ENCODE data around the gene MYBPC3. TPM values are rescaled to one million over a fixed set of nuclear protein-coding genes. Genes with fewer than 3 reads are reported as not detected.

MYBPC3 gene
- total RNA-seq, 2 experiments from 2014 or later: not detected

DNA sequence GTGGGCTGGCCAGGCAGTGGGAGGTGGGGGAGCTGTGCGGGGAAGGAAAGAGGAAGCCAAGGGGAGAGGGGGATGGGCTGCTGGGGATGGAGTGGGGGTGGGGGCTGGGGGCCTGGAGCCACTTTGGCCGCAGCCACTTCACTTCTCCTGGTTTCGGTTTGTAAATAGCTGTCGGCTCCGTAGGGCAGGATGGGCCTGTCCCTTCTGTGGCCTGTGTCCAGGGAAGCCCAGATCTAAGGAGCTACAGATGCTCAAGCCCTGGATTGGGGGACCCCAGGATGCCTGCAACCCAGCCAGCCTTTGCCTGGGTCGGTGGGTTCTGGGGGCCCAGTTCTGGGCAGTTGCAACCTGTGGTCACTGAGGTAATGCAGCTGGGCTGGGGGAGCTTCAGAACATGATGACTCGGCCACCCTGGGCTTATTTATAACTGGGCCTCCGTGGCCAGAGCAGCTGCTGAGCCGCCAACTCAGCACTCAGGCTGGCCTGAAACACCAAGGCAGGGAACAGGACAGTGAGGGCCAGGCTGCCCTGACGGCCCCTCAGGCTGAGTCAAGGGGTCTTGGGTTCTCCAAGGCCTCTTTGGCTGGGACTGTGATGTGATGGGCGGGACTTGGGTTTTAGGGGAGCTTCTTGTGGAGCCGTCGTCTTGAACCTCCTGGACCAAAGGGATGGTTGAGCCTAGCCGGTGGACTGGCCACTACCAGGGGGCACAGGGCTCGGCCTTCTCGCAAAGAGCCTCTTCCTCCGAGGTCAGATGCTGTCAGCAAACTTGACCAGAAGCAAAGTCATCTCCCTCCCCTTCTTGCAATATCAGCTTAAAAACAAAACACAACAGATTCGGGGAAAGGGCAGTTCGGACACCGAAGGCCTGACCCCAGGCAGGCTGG lies 40.9 kb upstream of the MYBPC3 start:
- ATAC-seq: no peak
- no peaks in the 10 kb centered on the region for H3K36me3 Mint-ChIP-seq (ENCODE audit: low read depth)

GRCh38 chr11:47392546-47393162 lies 40.2 kb upstream of the MYBPC3 start:
- intact Hi-C loops (cut with DNase I, micrococcal nuclease): no loop called here
- POLR2A ChIA-PET: interaction anchor here (0.6 to 0.9 kb wide), 2 partner anchors 34 to 408 kb away, joined by 6 to 10 read pairs; partner anchors contain the start of gene PSMC3
- Mint-ChIP-seq H3K4me1 (peaks cover 25% of the 10 kb centered on the region), H3K27me3 (no peaks in the 10 kb centered on the region), H3K27ac (peak overlapping the region; percentile 47), H3K36me3 (ENCODE audit: low read depth) (no peaks in the 10 kb centered on the region), H3K4me3 (no peak overlapping the region), H3K9me3 (ENCODE audit: low read depth) (no peaks in the 10 kb centered on the region)
- no peak for DNase-seq
- no peak for ATAC-seq
- CTCF ChIA-PET: interaction anchor here (1.1 to 1.5 kb wide), 3 partner anchors 11 to 18 kb away, joined by 3 to 4 read pairs (median 3); no protein-coding TSS in a partner anchor

More for the DNA sequence above, 40.9 kb upstream of the MYBPC3 start:
- peak overlapping the region; percentile 95 for H3K27ac Mint-ChIP-seq
- DNase-seq: no peak
- intact Hi-C loops (cut with DNase I, micrococcal nuclease): loop anchor here in 1 of 2 experiments (1.0 to 2.0 kb wide), 2 partner anchors 15 to 19 kb away; partner anchors contain the start of gene SLC39A13
- no peaks in the 10 kb centered on the region for H3K27me3 Mint-ChIP-seq
- ChIA-PET CTCF (interaction anchor here (1.2 to 1.9 kb wide), 2 partner anchors 10 to 19 kb away, joined by 3 to 9 read pairs; no protein-coding TSS in a partner anchor), POLR2A (interaction anchor here (0.6 kb wide), 1 partner anchor 407 kb away, joined by 6 read pairs; no protein-coding TSS in a partner anchor)
- no peaks in the 10 kb centered on the region for H3K9me3 Mint-ChIP-seq (ENCODE audit: low read depth)
- peaks cover 25% of the 10 kb centered on the region for H3K4me1 Mint-ChIP-seq
- no peak overlapping the region for H3K4me3 Mint-ChIP-seq

- Mint-ChIP-seq H3K36me3 (ENCODE audit: low read depth) (no peaks in the 10 kb centered on the region), H3K9me3 (ENCODE audit: low read depth) (no peaks in the 10 kb centered on the region), H3K27ac (no peak overlapping the region), H3K4me3 (no peak overlapping the region), H3K27me3 (no peaks in the 10 kb centered on the region), H3K4me1 (peaks cover 25% of the 10 kb centered on the region)
- DNase-seq (no peak), ATAC-seq (no peak)
- POLR2A ChIA-PET: interaction anchor here (0.5 to 0.9 kb wide), 2 partner anchors 35 to 381 kb away, joined by 3 to 10 read pairs; partner anchors contain the start of gene PSMC3
- CTCF ChIA-PET: interaction anchor here (0.6 to 2.4 kb wide), 5 partner anchors 11 to 248 kb away, joined by 3 to 10 read pairs (median 3); no protein-coding TSS in a partner anchor
- intact Hi-C loops (cut with DNase I, micrococcal nuclease): no loop called here
These were observed 39.4 kb upstream of the MYBPC3 start for GRCh38 chr11:47391711-47392432.

DNA sequence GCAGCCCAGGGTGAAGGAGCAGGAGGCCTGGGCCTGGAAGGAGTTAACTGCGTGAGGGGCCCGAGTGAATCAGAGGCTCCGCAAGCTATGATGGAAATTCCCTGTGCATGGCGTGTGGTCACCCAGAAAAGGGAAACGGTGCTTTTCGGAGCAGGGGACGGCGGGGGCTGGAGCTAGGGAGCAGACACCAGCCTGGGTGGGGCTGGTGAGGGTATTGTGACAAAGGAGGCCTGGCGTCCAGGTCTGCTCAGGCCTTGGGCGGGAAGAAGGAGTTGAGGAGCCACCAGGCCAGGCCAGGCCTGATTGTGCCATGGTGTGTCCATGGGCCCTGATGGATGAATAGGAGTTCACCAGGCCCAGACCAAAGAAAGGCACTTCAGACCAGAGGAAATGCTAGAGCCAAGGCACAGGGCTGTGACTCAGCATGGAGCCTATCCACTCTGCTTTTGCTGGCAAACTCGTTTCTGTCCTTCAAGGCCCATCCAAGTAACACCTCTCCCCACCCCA lies 38.6 kb upstream of the MYBPC3 start:
- no peaks in the 10 kb centered on the region for H3K36me3 Mint-ChIP-seq (ENCODE audit: low read depth)
- ChIA-PET POLR2A (no interaction called here), CTCF (interaction anchor here (0.6 to 2.4 kb wide), 4 partner anchors 17 to 162 kb away, joined by 3 to 10 read pairs (median 3); no protein-coding TSS in a partner anchor)
- intact Hi-C loops (cut with DNase I, micrococcal nuclease): no loop called here
- H3K27ac Mint-ChIP-seq: no peak overlapping the region
- H3K4me1 Mint-ChIP-seq: peaks cover 25% of the 10 kb centered on the region
- H3K4me3 Mint-ChIP-seq: no peak overlapping the region
- ATAC-seq (no peak), DNase-seq (no peak)
- H3K27me3 Mint-ChIP-seq: no peaks in the 10 kb centered on the region
- H3K9me3 Mint-ChIP-seq (ENCODE audit: low read depth): no peaks in the 10 kb centered on the region

DNA sequence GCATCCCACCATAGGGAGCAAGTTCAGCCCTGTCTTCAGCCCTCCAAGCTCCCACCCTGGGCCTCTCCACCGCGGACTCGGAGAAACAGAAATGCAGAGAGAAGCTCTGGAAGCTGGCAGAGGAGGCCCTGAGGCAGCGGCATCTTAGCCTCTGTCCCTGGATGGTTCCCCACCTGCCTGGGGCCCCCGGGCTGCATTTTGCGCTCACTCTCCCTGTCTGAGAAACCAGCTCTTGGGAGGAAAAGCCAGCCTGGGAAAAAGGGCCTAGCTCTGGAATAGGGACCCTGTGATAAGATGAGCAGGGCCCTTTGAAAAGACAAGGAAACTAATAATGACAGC lies 37.9 kb upstream of the MYBPC3 start:
- H3K9me3 Mint-ChIP-seq (ENCODE audit: low read depth): no peaks in the 10 kb centered on the region
- no peak overlapping the region for H3K4me3 Mint-ChIP-seq
- H3K27ac Mint-ChIP-seq: no peak overlapping the region
- H3K27me3 Mint-ChIP-seq: no peaks in the 10 kb centered on the region
- no peak for ATAC-seq
- ChIA-PET POLR2A (no interaction called here), CTCF (interaction anchor here (0.6 to 2.4 kb wide), 4 partner anchors 9 to 471 kb away, joined by 3 to 10 read pairs (median 3); no protein-coding TSS in a partner anchor)
- H3K36me3 Mint-ChIP-seq (ENCODE audit: low read depth): no peaks in the 10 kb centered on the region
- intact Hi-C loops (cut with DNase I, micrococcal nuclease): no loop called here
- no peak for DNase-seq
- peaks cover 20% of the 10 kb centered on the region for H3K4me1 Mint-ChIP-seq

- ChIA-PET POLR2A (no interaction called here), CTCF (interaction anchor here (0.9 to 2.4 kb wide), 4 partner anchors 10 to 470 kb away, joined by 3 to 10 read pairs (median 4); no protein-coding TSS in a partner anchor)
- Mint-ChIP-seq H3K36me3 (ENCODE audit: low read depth) (no peaks in the 10 kb centered on the region), H3K4me3 (no peak overlapping the region), H3K27ac (no peak overlapping the region), H3K27me3 (no peaks in the 10 kb centered on the region), H3K9me3 (ENCODE audit: low read depth) (no peaks in the 10 kb centered on the region), H3K4me1 (peaks cover 19% of the 10 kb centered on the region)
- ATAC-seq: no peak
- DNase-seq: no peak
- intact Hi-C loops (cut with DNase I, micrococcal nuclease): no loop called here
These were observed 37.3 kb upstream of the MYBPC3 start for GRCh38 chr11:47389577-47390421.

DNA sequence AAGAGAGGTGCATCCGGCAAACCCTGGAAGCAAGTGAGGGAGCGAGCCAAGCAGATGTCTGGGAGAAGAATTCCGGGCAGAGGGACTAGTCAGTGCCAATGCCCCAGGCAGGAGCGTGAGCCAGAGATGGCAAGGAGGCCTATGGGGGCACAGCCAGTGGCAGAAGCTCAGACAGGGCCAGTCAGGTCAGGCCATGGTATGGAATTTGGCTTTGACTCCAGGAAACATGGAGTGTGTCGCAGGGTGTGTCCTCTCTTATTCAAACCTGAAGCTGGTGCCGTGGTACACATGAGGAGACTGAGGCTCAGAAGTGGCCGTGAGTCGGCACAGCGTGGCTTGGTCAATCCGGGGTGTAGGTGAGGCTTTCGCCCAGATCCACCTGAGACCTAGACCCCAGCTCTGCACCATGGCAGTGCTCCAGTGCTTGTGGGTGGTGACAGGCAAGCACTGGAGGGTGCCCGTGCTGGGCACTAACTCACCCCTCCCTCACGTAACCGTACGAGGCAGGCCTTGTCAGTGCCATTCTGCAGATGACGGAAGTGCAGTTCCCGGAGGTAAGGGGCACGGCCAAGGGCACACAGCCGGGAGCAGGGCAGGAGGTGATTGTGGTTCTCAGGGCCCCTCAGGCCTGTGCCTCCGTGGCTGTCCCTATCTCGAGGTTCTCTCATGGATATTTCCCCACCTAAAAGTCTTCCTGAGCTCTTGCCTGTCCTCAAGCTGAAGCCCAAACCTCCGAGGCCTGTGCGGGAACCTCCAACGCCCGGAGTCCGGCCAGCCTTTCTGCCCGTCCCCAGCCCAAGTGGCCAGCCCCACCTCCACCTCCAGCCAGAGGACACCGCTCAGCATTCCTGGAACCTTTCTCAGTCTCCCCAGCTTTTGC lies 36.4 kb upstream of the MYBPC3 start:
- Mint-ChIP-seq H3K4me1 (peaks cover 13% of the 10 kb centered on the region), H3K27me3 (no peaks in the 10 kb centered on the region), H3K4me3 (no peak overlapping the region), H3K36me3 (ENCODE audit: low read depth) (no peaks in the 10 kb centered on the region), H3K9me3 (ENCODE audit: low read depth) (no peaks in the 10 kb centered on the region), H3K27ac (no peak overlapping the region)
- POLR2A ChIA-PET: no interaction called here
- no peak for ATAC-seq
- intact Hi-C loops (cut with DNase I, micrococcal nuclease): no loop called here
- CTCF ChIA-PET: interaction anchor here (0.6 to 2.4 kb wide), 4 partner anchors 15 to 24 kb away, joined by 3 to 10 read pairs (median 6); no protein-coding TSS in a partner anchor
- DNase-seq: no peak

DNA sequence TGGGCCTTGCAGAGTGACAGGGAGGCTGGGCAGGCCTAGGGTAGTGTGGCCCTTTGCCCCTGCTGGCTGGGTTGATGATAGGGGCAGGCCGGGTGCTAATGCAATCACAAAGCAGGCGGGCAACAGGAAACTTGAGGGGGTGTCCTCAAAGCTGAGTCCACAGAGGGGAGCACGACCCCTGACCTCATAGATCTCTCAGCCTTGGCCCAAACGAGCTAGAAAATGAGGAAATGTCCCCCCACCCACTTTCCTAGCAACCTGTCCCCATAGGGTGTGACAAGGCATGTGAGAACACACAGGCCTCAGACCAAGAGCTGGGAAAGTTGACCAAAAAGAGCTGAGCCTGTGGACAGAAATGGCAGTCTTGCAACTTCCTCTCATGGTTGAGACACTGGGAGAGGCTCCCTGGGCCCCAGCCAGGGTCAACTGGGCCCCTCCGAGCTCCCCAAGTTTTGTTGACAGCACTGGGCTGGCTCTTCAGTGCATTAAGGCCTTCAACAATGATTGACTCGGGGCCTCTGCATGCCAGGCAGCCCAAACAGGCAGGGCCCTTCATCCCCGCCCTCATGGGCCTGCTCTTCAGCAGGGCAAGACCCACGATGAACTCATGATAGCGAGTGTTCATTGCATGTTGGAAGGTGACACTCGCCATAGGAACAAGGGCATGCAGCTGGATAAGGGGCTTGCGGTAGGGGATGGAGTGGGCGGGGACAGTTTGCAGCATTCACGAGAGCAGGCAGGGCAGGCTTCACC lies 35.6 kb upstream of the MYBPC3 start:
- CTCF ChIA-PET: interaction anchor here (0.6 to 1.6 kb wide), 4 partner anchors 14 to 465 kb away, joined by 3 to 6 read pairs (median 4); no protein-coding TSS in a partner anchor
- H3K27me3 Mint-ChIP-seq: no peaks in the 10 kb centered on the region
- DNase-seq (no peak), ATAC-seq (no peak)
- no peaks in the 10 kb centered on the region for H3K9me3 Mint-ChIP-seq (ENCODE audit: low read depth)
- no peak overlapping the region for H3K4me3 Mint-ChIP-seq
- intact Hi-C loops (cut with DNase I, micrococcal nuclease): no loop called here
- POLR2A ChIA-PET: interaction anchor here (0.6 kb wide), 1 partner anchor 39 kb away, joined by 3 read pairs; no protein-coding TSS in a partner anchor
- peaks cover 7% of the 10 kb centered on the region for H3K4me1 Mint-ChIP-seq
- no peak overlapping the region for H3K27ac Mint-ChIP-seq
- H3K36me3 Mint-ChIP-seq (ENCODE audit: low read depth): no peaks in the 10 kb centered on the region

DNA sequence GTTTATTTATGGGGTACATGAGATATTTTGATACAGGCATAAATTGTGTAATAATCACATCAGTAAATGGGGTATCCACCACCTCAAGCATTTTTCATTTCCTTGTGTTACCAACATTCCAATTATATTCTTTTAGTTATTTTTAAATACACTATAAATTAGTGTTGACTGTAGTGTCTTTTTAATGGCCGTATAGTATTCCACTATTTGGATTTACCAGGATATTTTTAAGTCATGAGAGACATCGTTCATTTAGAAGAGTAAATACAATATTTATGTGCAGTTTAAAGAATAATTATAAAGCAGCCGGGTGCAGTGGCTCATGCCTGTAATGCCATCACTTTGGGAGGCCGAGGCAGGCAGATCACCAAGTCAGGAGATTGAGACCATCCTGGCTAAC lies 32.0 kb upstream of the MYBPC3 start:
- ChIA-PET POLR2A (interaction anchor here (0.7 kb wide), 1 partner anchor 10 kb away, joined by 6 read pairs; no protein-coding TSS in a partner anchor), CTCF (no interaction called here)
- DNase-seq: no peak

More for the DNA sequence above, 32.0 kb upstream of the MYBPC3 start:
- peaks cover 3% of the 10 kb centered on the region for H3K4me1 Mint-ChIP-seq
- intact Hi-C loops (cut with DNase I, micrococcal nuclease): no loop called here
- no peaks in the 10 kb centered on the region for H3K9me3 Mint-ChIP-seq (ENCODE audit: low read depth)
- H3K27ac Mint-ChIP-seq: no peak overlapping the region
- no peak overlapping the region for H3K4me3 Mint-ChIP-seq
- no peaks in the 10 kb centered on the region for H3K27me3 Mint-ChIP-seq
- ATAC-seq: no peak
- no peaks in the 10 kb centered on the region for H3K36me3 Mint-ChIP-seq (ENCODE audit: low read depth)

Data from activated CD4-positive, alpha-beta T cell treated with anti-CD3 and anti-CD28 coated beads for 36 hours (primary cell).